Panc1 (cell line): ENCODE results near the gene CLSTN2.

Experiments
- CTCF ChIP-seq: fragments of 450-650 bp; IDR thresholded peaks from 2 replicates; pipeline ENCODE4 v1.5.1; 2017; ENCODE audit warnings: mild to moderate bottlenecking
- POLR2AphosphoS5 ChIP-seq: IDR thresholded peaks from 2 replicates; pipeline ENCODE4 v1.6.1; 2012; ENCODE audit warnings: mild to moderate bottlenecking, low read depth, low read length, moderate library complexity
- REST ChIP-seq, 2 experiments: IDR thresholded peaks; 2 replicates each; pipeline ENCODE4 v1.6.1; 2011 to 2012; ENCODE audit warnings: low read depth in 2 of 2, control low read depth in 1 of 2, low read length in 1 of 2, mild to moderate bottlenecking in 1 of 2, moderate library complexity in 1 of 2; ENCODE audit not compliant: insufficient read depth in 1 of 2
- SIN3A ChIP-seq: IDR thresholded peaks from 2 replicates; pipeline ENCODE4 v1.6.1; 2012; ENCODE audit warnings: low read depth, mild to moderate bottlenecking, low read length, moderate library complexity, borderline replicate concordance; ENCODE audit not compliant: insufficient read depth
- TCF7L2 ChIP-seq: IDR thresholded peaks from 2 replicates; pipeline ENCODE4 v1.6.1; 2011; ENCODE audit warnings: mild to moderate bottlenecking, low read depth, low read length, inconsistent platforms

DNA sequence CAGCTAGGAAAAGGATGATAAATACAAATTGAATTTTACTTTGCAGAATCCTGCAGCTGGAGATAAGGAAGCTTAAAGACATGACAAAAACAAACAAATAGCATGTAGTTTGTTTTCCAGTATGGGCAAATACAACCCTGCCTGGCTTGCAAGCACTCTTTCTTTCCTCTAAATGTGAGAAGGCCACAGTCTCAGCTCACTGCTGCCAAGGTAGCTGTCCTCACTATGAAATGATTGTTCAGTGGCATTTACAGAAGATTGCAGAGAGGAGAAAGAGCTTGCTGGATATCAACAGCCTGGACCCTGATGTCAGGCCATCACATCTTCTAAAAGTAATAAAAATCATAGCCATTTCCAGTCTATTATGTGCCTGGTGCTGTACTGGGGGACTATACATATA lies 262.0 kb downstream of the CLSTN2 start:
- no peak for TF ChIP-seq CTCF
- no peak for TF ChIP-seq TCF7L2
- no peak for TF ChIP-seq REST (IDR thresholded peaks at IDR 0.05; ENCODE audit: insufficient read depth in 1 of 2, low read depth in 2 of 2, low read length in 1 of 2)
- TF ChIP-seq POLR2AphosphoS5 = no peak
- TF ChIP-seq SIN3A = no peak
